Measurements from ENCODE around the gene CLP1. TPM values are rescaled to one million over a fixed set of nuclear protein-coding genes. Genes with fewer than 3 reads are reported as not detected.
A peak's percentile ranks its signal among the peaks of the same experiment; 100 is the strongest.

Gene CLP1
- total RNA-seq, 3 donors from 2014 or later: 10.0 to 13.1 (median 10.9) TPM

GRCh38 chr11:57667736-57668433, 10.3 kb downstream of the CLP1 start, which contains the start of gene ZDHHC5:
ZDHHC5 (plus strand) TSS chr11:57668114; CDS start chr11:57673091, 4,977 bp downstream.
- Histone ChIP-seq H3K4me3 (peak within 1 kb of the TSS; percentile 93), H3K36me3 (ENCODE audit: low read depth) (no peaks in the 10 kb centered on the region), H3K4me1 (ENCODE audit: low read depth) (peaks cover 11% of the 10 kb centered on the region), H3K9me3 (no peaks in the 10 kb centered on the region)
- DNase-seq (peak; percentile 99 to 100 (median 100)), ATAC-seq (peak; percentile 91)
- intact Hi-C loops (cut with DNase I, micrococcal nuclease): no loop called here
- peak; percentile 37 for TF ChIP-seq CTCF (IDR thresholded peaks at IDR 0.05)

GRCh38 chr11:57668434-57668782, 10.8 kb downstream of the CLP1 start:
- TF ChIP-seq CTCF (IDR thresholded peaks at IDR 0.05): no peak
- DNase-seq (no peak), ATAC-seq (peak; percentile 13)
- H3K36me3 ChIP-seq (ENCODE audit: low read depth): no peaks in the 10 kb centered on the region
- H3K9me3 ChIP-seq: no peaks in the 10 kb centered on the region
- peak overlapping the region; percentile 93 for H3K4me3 ChIP-seq
- peaks cover 11% of the 10 kb centered on the region for H3K4me1 ChIP-seq (ENCODE audit: low read depth)
- intact Hi-C loops (cut with DNase I, micrococcal nuclease): no loop called here

- Histone ChIP-seq H3K36me3 (ENCODE audit: low read depth) (no peaks in the 10 kb centered on the region), H3K4me3 (no peak overlapping the region), H3K4me1 (ENCODE audit: low read depth) (peaks cover 9% of the 10 kb centered on the region), H3K9me3 (no peaks in the 10 kb centered on the region)
- ATAC-seq (no peak), DNase-seq (no peak)
- intact Hi-C loops (cut with DNase I, micrococcal nuclease): no loop called here
- TF ChIP-seq CTCF (IDR thresholded peaks at IDR 0.05): no peak
These were observed 16.7 kb downstream of the CLP1 start for GRCh38 chr11:57674251-57674650.

GRCh38 chr11:57675176-57675941, 17.8 kb downstream of the CLP1 start:
- Histone ChIP-seq H3K4me3 (no peak overlapping the region), H3K9me3 (no peaks in the 10 kb centered on the region), H3K4me1 (ENCODE audit: low read depth) (peaks cover 9% of the 10 kb centered on the region), H3K36me3 (ENCODE audit: low read depth) (no peaks in the 10 kb centered on the region)
- no peak for DNase-seq
- TF ChIP-seq CTCF (IDR thresholded peaks at IDR 0.05): no peak
- intact Hi-C loops (cut with DNase I, micrococcal nuclease): no loop called here
- no peak for ATAC-seq

- Histone ChIP-seq H3K36me3 (ENCODE audit: low read depth) (peaks cover 14% of the 10 kb centered on the region), H3K4me1 (ENCODE audit: low read depth) (peaks cover 9% of the 10 kb centered on the region), H3K4me3 (no peak overlapping the region), H3K9me3 (no peaks in the 10 kb centered on the region)
- ATAC-seq (peak; percentile 90), DNase-seq (no peak)
- intact Hi-C loops (cut with DNase I, micrococcal nuclease): no loop called here
- no peak for TF ChIP-seq CTCF (IDR thresholded peaks at IDR 0.05)
These were observed 21.8 kb downstream of the CLP1 start for GRCh38 chr11:57679396-57679795.

Data from mucosa of descending colon (tissue), 3 donors.